Activated CD4-positive, alpha-beta T cell treated with anti-CD3 and anti-CD28 coated beads, Interleukin-2, amount 50 U/mL, for 48 hours (primary cell): ENCODE data around the gene ETS2.
"Not testable (repeated sequence)": the region's sequence is repeated elsewhere in the genome, so short reads cannot be mapped to it uniquely, and the experiment has no call there.

Experiments used
- DNase-seq, 2 experiments: peaks; one replicate each; pipeline ENCODE4 v3.0.0-alpha.2; 2020

Gene ETS2

GRCh38 chr21:38819051-38819718 is 13.5 kb downstream of the ETS2 start:
- no peak for DNase-seq

GRCh38 chr21:38819719-38820159 is 14.0 kb downstream of the ETS2 start:
- no peak for DNase-seq

- DNase-seq, result no peak
Measured at GRCh38 chr21:38820471-38821239, 14.9 kb downstream of the ETS2 start.

- DNase-seq, result no peak
Measured at GRCh38 chr21:38821248-38821647, 15.5 kb downstream of the ETS2 start.

GRCh38 chr21:38821959-38822682 is 16.4 kb downstream of the ETS2 start:
- no peak for DNase-seq

GRCh38 chr21:38822778-38823238 is 17.1 kb downstream of the ETS2 start:
- DNase-seq, result no peak

GRCh38 chr21:38823737-38824123 is 18.0 kb downstream of the ETS2 start:
- DNase-seq, result no peak

- no peak for DNase-seq
Measured at GRCh38 chr21:38824124-38824822, 18.5 kb downstream of the ETS2 start.

- no peak for DNase-seq
Measured at GRCh38 chr21:38825269-38825668, 19.5 kb downstream of the ETS2 start.

- DNase-seq, result no peak
Measured at GRCh38 chr21:38825921-38826320, 20.2 kb downstream of the ETS2 start.

GRCh38 chr21:38828111-38828510 is 22.4 kb downstream of the ETS2 start:
- DNase-seq, result not testable (repeated sequence)

GRCh38 chr21:38830671-38831525 is 25.2 kb downstream of the ETS2 start:
- DNase-seq, result no peak

GRCh38 chr21:38831526-38832467 is 26.1 kb downstream of the ETS2 start:
- DNase-seq, result peak; percentile 20 to 41

- DNase-seq, result no peak
Measured at GRCh38 chr21:38832664-38833063, 26.9 kb downstream of the ETS2 start.

GRCh38 chr21:38833117-38833516 is 27.4 kb downstream of the ETS2 start:
- no peak for DNase-seq

- no peak for DNase-seq
Measured at GRCh38 chr21:38834725-38835124, 29.0 kb downstream of the ETS2 start.

- no peak for DNase-seq
Measured at GRCh38 chr21:38837806-38838461, 32.2 kb downstream of the ETS2 start.

GRCh38 chr21:38838598-38839327 is 33.0 kb downstream of the ETS2 start:
- no peak for DNase-seq
